ENCODE measurements around the gene SPATA9. TPM values are rescaled to one million over a fixed set of nuclear protein-coding genes. Genes with fewer than 3 reads are reported as not detected.

Gene SPATA9
- 1 to 10 TPM in 1 of 3 donors, under 1 TPM in 2; 0.59 to 7.0 (median 0.67) TPM for polyA plus RNA-seq

GRCh38 chr5:95682891-95683290 lies at the start of gene SPATA9:
SPATA9 (minus strand) TSS chr5:95682991; CDS start chr5:95682854, 137 bp downstream.
- WGBS, 3 donors: 78 to 93% (median 81%) methylated on average over 1 of the region's 1 CpG
- no peak within 1 kb of the TSS for H3K27ac ChIP-seq (ENCODE audit: low read depth, low read length)

GRCh38 chr5:95731571-95732554 lies 49.1 kb upstream of the SPATA9 start:
- peak overlapping the region; percentile 36 for H3K27ac ChIP-seq (ENCODE audit: low read depth, low read length)
- WGBS, 3 donors: 1 to 2% (median 1%) methylated on average over 57 to 64 of the region's 64 CpGs

GRCh38 chr5:95730730-95731570 lies 48.2 kb upstream of the SPATA9 start, which contains the start of gene RHOBTB3:
RHOBTB3 (plus strand) TSS chr5:95731336; CDS start chr5:95731683, 347 bp downstream.
- 1% methylated on average over 57 to 78 of the region's 78 CpGs for WGBS, 3 donors
- H3K27ac ChIP-seq (ENCODE audit: low read depth, low read length): peak within 1 kb of the TSS; percentile 36

GRCh38 chr5:95730011-95730700 lies 47.4 kb upstream of the SPATA9 start:
- 18 to 35% (median 30%) methylated on average over 11 of the region's 11 CpGs for WGBS, 3 donors
- no peak overlapping the region for H3K27ac ChIP-seq (ENCODE audit: low read depth, low read length)

GRCh38 chr5:95729115-95730010 lies 46.6 kb upstream of the SPATA9 start:
- WGBS, 3 donors: 92 to 94% (median 92%) methylated on average over 8 of the region's 8 CpGs
- no peak overlapping the region for H3K27ac ChIP-seq (ENCODE audit: low read depth, low read length)

- 80 to 90% (median 85%) methylated on average over 3 of the region's 3 CpGs for WGBS, 3 donors
- no peak overlapping the region for H3K27ac ChIP-seq (ENCODE audit: low read depth, low read length)
These were observed 45.8 kb upstream of the SPATA9 start for GRCh38 chr5:95728494-95729114.

GRCh38 chr5:95727764-95728191 lies 45.0 kb upstream of the SPATA9 start:
- H3K27ac ChIP-seq (ENCODE audit: low read depth, low read length): no peak overlapping the region
- 27 to 90% (median 74%) methylated on average over 2 of the region's 2 CpGs for WGBS, 3 donors

- no peak overlapping the region for H3K27ac ChIP-seq (ENCODE audit: low read depth, low read length)
- 52 to 55% (median 53%) methylated on average over 5 of the region's 5 CpGs for WGBS, 3 donors
These were observed 44.3 kb upstream of the SPATA9 start for GRCh38 chr5:95726811-95727763.

GRCh38 chr5:95725937-95726810 lies 43.4 kb upstream of the SPATA9 start:
- no peak overlapping the region for H3K27ac ChIP-seq (ENCODE audit: low read depth, low read length)
- 46 to 63% (median 61%) methylated on average over 4 of the region's 4 CpGs for WGBS, 3 donors

GRCh38 chr5:95725071-95725820 lies 42.5 kb upstream of the SPATA9 start:
- WGBS, 3 donors: 44 to 66% (median 45%) methylated on average over 5 of the region's 5 CpGs
- H3K27ac ChIP-seq (ENCODE audit: low read depth, low read length): no peak overlapping the region

GRCh38 chr5:95723632-95724369 lies 41.0 kb upstream of the SPATA9 start:
- H3K27ac ChIP-seq (ENCODE audit: low read depth, low read length): no peak overlapping the region
- WGBS, 3 donors: 59 to 65% (median 64%) methylated on average over 5 of the region's 5 CpGs

GRCh38 chr5:95721582-95722295 lies 38.9 kb upstream of the SPATA9 start:
- WGBS, 3 donors: 26 to 44% (median 38%) methylated on average over 1 of the region's 1 CpG
- H3K27ac ChIP-seq (ENCODE audit: low read depth, low read length): no peak overlapping the region

GRCh38 chr5:95720094-95720786 lies 37.4 kb upstream of the SPATA9 start:
- 27 to 66% (median 64%) methylated on average over 3 of the region's 3 CpGs for WGBS, 3 donors
- H3K27ac ChIP-seq (ENCODE audit: low read depth, low read length): no peak overlapping the region

All from adipose tissue (tissue), 3 donors.